Forelimb muscle (tissue), 1 donor: ENCODE results near the gene SLC25A3. TPM values are rescaled to one million over a fixed set of nuclear protein-coding genes. Genes with fewer than 3 reads are reported as not detected.
"Not testable (repeated sequence)": the region's sequence is repeated elsewhere in the genome, so short reads cannot be mapped to it uniquely, and the experiment has no call there.

ENCODE experiments used
- DNase-seq: peaks from one replicate; pipeline ENCODE4 v3.0.0-alpha.2; 2013; ENCODE audit warnings: low read depth
- polyA plus RNA-seq: library from polyadenylated mRNA; unstranded; fragments of 120-200 nt; gene quantifications from one replicate; pipeline ENCODE4 v1.2.1, GENCODE V29; 2013; ENCODE audit not compliant: insufficient read length

The SLC25A3 gene
- polyA plus RNA-seq = 748 TPM

GRCh38 chr12:98593351-98594049 lies at the start of gene SLC25A3:
Gene SLC25A3 (plus strand): TSS chr12:98593686. CDS start chr12:98593979, 293 bp downstream.
- peak; percentile 93 for DNase-seq

DNA sequence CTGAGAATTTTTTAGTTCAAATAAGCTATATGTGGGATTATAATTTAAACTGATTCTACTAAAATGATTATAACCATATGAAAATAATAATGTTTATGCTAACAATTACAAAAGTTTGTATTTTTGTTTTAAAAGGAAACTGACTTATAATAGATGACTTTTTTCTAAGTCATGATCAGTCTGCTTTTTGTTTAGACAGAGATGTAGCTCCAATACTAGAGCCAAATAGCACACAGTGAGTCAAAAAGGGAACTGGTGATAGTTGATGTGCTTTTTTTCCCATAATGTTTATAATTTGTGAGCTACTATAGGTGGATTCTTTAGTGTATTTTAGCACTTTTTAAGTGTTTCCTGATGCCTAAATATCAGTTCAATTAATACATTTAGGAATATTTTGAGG lies 49.8 kb upstream of the SLC25A3 start:
- DNase-seq = no peak

DNA sequence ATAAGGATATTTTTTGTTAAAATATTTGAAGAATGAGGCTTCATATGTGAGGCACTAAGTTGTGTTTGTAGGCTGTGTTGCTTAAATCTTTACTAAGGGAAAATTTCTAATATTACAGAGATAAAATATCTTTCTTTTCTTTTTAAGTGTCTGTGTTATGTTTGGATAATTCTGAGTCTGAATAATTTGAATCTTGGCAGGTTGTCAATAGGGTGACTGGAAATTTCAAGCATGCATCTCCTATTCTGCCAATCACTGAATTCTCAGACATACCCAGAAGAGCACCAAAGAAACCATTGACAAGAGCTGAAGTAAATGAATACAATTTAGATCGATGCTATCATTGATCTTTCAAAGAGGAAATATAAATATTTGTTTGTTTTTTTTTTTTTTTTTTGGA lies 48.7 kb upstream of the SLC25A3 start:
- DNase-seq = no peak

- no peak for DNase-seq
These were observed 43.9 kb upstream of the SLC25A3 start for GRCh38 chr12:98549371-98550110.

GRCh38 chr12:98551787-98552186 lies 41.7 kb upstream of the SLC25A3 start:
- DNase-seq = no peak

GRCh38 chr12:98558097-98558496 lies 35.4 kb upstream of the SLC25A3 start:
- DNase-seq = not testable (repeated sequence)

DNA sequence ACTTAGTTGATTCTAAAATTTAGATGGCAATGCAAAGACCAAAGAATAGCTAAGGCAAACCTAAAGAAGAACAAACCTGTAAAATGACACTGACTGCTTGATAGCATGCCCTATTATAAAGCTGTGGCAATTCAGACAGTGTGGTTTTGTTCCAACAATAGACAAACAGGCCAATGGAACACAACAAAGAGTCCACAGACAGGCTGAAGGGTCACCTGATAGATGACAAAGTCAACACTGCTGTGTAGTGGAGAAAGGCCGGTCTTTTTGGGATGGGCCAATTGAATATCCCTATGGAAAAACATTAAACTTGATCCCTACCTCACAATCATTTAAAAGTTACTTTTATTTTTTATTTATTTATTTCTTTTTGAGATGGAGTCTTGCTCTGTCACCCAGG lies 33.8 kb upstream of the SLC25A3 start:
- no peak for DNase-seq

DNA sequence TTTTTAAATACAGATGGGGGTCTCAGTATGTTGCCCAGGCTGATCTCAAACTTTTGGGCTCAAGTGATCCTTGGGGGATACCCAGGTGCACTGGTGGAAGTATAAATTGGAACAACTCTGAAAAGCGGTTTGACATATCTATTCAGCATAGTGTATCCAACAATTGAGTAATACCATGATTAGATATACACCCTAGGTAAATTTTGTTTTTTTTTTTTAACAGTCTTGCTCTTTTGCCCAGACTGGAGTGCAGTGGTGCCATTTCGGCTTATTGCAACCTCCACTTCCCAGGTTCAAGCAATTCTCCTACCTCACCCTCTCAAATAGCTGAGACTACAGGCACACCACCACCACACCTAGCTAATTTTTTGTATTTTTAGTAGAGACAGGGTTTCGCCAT lies 31.6 kb upstream of the SLC25A3 start:
- no peak for DNase-seq

- DNase-seq = no peak
These were observed 21.5 kb upstream of the SLC25A3 start for GRCh38 chr12:98572010-98572409.

GRCh38 chr12:98574110-98574509 lies 19.4 kb upstream of the SLC25A3 start:
- no peak for DNase-seq

DNA sequence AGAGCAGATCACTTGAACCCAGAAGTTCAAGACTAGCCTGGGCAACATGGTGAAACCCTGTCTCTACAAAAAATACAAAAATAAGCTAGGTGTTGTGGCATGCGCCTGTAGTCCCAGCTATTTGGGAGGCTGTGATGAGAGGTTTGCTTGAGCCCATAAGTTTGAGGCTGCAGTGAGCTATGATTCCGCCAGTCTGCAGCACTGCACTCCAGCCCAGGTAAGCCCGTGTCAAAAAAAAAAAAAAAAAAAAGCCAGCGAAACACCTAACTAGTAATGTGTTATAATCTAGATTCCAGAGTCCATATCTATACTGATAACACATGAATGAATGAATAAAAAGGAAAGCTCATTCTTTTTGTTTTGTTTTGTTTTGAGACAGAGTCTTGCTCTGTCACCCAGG lies 18.5 kb upstream of the SLC25A3 start:
- DNase-seq = no peak

- not testable (repeated sequence) for DNase-seq
These were observed 16.7 kb upstream of the SLC25A3 start for GRCh38 chr12:98576795-98577194.

- no peak for DNase-seq
These were observed 15.1 kb upstream of the SLC25A3 start for GRCh38 chr12:98578392-98578791.

DNA sequence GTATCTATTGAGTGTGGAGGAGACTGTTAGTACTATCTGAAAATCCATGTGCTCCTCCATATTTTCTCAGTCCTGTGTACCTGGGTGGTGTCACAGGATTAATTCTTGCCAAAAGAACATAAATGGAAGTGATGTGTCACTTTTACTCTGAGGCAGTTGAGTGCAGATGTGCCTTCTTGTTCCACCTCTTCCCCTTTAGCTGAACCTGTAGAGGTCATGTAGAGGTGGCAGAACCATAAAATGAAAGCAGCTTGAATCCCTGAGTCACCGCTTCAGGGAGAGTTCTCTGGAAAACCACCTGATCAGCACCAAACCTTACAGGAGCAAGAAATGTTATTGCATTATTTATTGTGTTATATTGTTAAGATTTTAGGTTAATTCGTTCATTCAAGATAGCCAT lies 14.7 kb upstream of the SLC25A3 start:
- DNase-seq = no peak

DNA sequence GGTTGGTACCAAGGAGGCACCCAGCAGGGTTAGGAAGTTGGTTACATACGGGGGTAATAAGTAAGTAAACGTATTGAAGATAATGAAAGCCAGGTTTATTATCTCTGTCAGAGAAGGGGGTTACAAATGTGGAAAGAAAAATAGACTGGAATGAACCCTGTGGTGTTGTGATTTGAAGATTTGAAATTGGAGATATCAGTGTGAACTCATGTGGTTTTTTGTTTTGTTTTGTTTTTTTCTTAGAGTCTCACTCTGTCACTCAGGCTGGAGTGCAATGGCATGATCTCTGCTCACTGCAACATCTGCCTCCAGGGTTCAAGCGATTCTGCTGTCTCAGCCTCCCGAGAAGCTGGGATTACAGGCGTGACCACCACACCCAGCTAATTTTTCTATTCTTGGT lies 14.1 kb upstream of the SLC25A3 start:
- DNase-seq = no peak

DNA sequence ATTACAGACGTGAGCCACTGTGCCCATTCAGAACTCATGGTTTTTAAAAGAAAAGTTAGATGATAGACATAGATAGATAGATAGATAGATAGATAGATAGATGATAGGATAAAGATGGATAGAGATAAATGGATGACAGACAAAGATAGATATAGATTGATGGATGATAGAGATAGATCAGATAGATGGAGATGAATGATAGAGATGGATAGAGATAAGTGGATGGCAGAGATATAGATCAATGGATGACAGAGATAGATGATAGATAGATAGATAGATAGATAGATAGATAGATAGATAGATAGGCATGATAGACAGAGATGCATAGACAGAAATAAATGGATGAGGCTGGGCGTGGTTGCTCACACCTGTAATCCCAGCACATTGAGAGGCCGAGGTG lies 13.7 kb upstream of the SLC25A3 start:
- DNase-seq = no peak

GRCh38 chr12:98580695-98581094 lies 12.8 kb upstream of the SLC25A3 start:
- no peak for DNase-seq

GRCh38 chr12:98581101-98581500 lies 12.4 kb upstream of the SLC25A3 start:
- DNase-seq = no peak

DNA sequence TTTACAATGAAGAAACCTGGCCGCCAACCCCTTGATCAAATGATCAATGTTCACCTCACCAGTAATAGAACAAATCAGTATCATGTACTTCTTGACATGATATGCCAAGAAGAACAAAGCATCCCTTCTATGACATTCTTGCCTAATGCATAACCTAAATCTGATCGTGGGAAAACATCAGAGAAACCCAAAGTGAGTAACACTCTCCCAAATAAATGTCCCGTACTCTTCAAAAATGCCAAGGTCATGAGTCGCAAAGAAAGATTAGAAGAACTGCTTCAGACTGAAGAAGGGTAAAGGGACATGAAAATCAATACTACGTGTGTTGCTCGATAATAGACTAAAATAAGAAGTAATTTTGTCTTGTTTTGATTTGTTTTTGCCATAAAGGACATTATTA lies 11.4 kb upstream of the SLC25A3 start:
- no peak for DNase-seq

DNA sequence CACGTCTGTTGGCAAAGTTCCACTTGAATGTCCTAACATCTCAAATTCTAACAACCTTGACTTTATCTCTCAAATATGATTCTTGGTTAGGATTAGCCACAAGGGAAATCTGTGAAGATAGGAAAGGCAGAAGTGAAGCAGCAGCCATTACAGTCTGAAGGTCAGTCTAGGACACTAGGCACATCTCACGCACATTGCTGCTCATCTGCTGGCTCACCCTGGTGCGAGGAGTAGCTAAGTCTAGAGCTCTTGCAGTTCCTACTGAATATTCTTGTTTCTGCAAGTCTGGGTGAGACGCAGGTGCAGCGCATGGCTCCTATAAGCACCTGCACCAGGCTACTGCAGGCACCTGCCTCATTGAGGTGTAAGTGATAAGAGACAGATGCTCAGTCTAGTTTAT lies 6.4 kb upstream of the SLC25A3 start:
- DNase-seq = no peak

DNA sequence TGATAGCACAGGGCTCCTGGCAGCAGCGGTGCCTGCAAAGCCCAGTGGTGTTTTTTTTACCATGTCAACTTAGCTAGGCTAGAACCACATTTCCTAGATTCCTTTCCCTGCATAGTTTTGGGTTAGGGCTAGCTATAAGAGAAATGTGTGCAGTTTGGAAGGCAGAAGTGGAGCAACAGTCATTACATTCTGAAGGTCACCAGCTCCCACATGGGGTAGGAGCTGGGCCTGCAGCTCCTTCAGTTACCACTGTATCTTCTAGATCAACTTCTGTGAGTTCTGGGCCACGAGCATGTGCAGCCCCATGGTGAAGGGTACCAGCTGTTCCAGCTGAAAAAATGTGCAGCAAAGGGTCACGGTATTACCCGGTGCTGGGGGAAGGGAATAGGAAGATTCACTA lies 2.3 kb upstream of the SLC25A3 start:
- DNase-seq = no peak

DNA sequence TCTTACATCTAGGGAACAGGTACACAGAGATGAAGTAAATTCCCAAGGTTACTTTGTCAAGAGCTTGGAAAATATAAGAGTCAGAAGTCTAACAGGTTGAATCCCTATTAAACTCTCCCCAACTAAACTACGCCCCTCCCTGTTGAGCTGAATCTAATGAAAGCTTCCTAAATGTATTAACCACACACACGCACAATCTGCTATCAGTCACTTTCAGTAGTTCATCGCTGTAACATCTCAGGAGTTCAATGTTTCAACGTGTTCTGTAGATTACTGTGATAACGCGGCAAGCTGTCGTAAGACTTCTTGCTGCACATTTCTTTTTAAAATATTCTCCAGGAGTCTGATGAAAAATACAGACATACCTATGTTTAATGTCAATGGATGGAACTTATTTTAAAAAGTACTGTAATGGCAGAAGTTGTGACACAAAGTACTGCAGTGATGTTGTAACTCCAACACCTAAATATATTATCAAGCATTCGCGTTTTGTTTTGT lies 612 bp upstream of the SLC25A3 start:
- no peak for DNase-seq
